Transverse colon (tissue), 4 donors: ENCODE data around the gene NDUFV1. TPM values are rescaled to one million over a fixed set of nuclear protein-coding genes. Genes with fewer than 3 reads are reported as not detected.

Experiments
- DNase-seq: peaks from one replicate; pipeline ENCODE4 v3.0.0-alpha.2; 2019
- H3K27ac ChIP-seq, 4 donors: fragments of 200-600 bp; sonication (generic); 2 replicates each; pipeline ENCODE4 v1.5.1; 2016 to 2018; ENCODE audit warnings: inconsistent platforms in 4 of 4
- H3K27me3 ChIP-seq: fragments of 200-600 bp; sonication (generic); 2 replicates; pipeline ENCODE4 v1.5.1; 2017; ENCODE audit warnings: inconsistent platforms
- H3K36me3 ChIP-seq, 4 donors: fragments of 200-600 bp; sonication (generic); 2 replicates each; pipeline ENCODE4 v1.5.1; 2017 to 2019; ENCODE audit warnings: inconsistent platforms in 4 of 4
- H3K4me1 ChIP-seq, 4 donors: fragments of 200-600 bp; sonication (generic); 2 replicates each; pipeline ENCODE4 v1.5.1; 2017 to 2020; ENCODE audit warnings: inconsistent platforms in 4 of 4
- H3K4me3 ChIP-seq, 4 donors: fragments of 200-600 bp; sonication (generic); 1 replicate in 1 of 4; 2 replicates in 3 of 4; pipeline versions ENCODE4 v1.5.1 to v1.6.1; 2017 to 2019; ENCODE audit warnings: inconsistent platforms in 4 of 4
- H3K9me3 ChIP-seq, 2 donors: fragments of 200-600 bp; sonication (generic); 2 replicates each; pipeline ENCODE4 v1.5.1; 2017 to 2019; ENCODE audit warnings: inconsistent platforms in 2 of 2
- CTCF ChIP-seq, 5 experiments: fragments of 200-600 bp in 3 of 5; fragments of 450-650 bp in 2 of 5; sonication (generic) in 3 of 5; IDR thresholded peaks; 1 replicate in 2 of 5; 2 replicates in 3 of 5; pipeline ENCODE4 v1.5.1; 2016 to 2017; ENCODE audit warnings: antibody characterized with exemption in 5 of 5, inconsistent platforms in 3 of 5, mild to moderate bottlenecking in 2 of 5, moderate library complexity in 1 of 5
- EP300 ChIP-seq: sonication (generic); formaldehyde crosslinking; IDR thresholded peaks from one replicate; pipeline ENCODE4 v1.6.1; 2017; ENCODE audit warnings: antibody characterized with exemption, low read depth
- POLR2A ChIP-seq: fragments of 450-650 bp; IDR thresholded peaks from one replicate; pipeline ENCODE4 v1.6.1; 2016; ENCODE audit warnings: antibody characterized with exemption, mild to moderate bottlenecking, moderate library complexity
- POLR2AphosphoS5 ChIP-seq, 3 donors: sonication (generic); formaldehyde crosslinking; IDR thresholded peaks; one replicate each; pipeline ENCODE4 v1.6.1; 2016; ENCODE audit warnings: antibody characterized with exemption in 3 of 3
- WGBS, 2 donors: methylation state at CpG; one replicate each; pipeline ENCODE4 v1.1.5; 2018; ENCODE audit warnings: low coverage in 1 of 2; 5-methylcytosine and 5-hydroxymethylcytosine counted together
- in situ Hi-C, 4 donors: fragments of 200-750 bp; cut with MboI; loops; one replicate each; pipeline versions ENCODE4 v1.15.0 to v1.15.1; 2017; ENCODE audit warnings: low sequenced_read_pairs in 3 of 4, low pct_ligation_motif_present in 1 of 4, low pct_unique_long_range_greater_than_20kb in 1 of 4
- intact Hi-C: fragments of 100-400 bp; cut with DNase I; formaldehyde crosslinking; loops from one replicate; pipeline ENCODE4 v1.15.1; 2023; ENCODE audit warnings: low total_unique reads
- total RNA-seq, 4 donors: library from RNA; depleted of rRNA; stranded (reverse); fragments of >200 nt; gene quantifications; one replicate each; pipeline ENCODE4 v1.1.0, GENCODE V29; 2016

Gene NDUFV1
- total RNA-seq, result 100 to 1,000 TPM; 421 to 762 (median 554) TPM

- intact Hi-C loops (no loop called here), in situ Hi-C loops (no loop called here)
- Histone ChIP-seq H3K36me3 (peaks cover 0 to 3% (median 0%) of the 10 kb centered on the region in 4 donors), H3K27ac (peak within 1 kb of the TSS; percentile 85 to 93 (median 90)), H3K4me1 (peaks cover 7 to 20% (median 17%) of the 10 kb centered on the region in 4 donors), H3K4me3 (peak within 1 kb of the TSS; percentile 81 to 99 (median 94)), H3K27me3 (no peaks in the 10 kb centered on the region), H3K9me3 (no peaks in the 10 kb centered on the region)
- 0% methylated on average over 6 to 67 of the region's 69 CpGs for WGBS, 2 donors
- peak; percentile 98 for DNase-seq
- TF ChIP-seq EP300 (no peak), CTCF (IDR thresholded peaks at IDR 0.05) (peak; percentile 56 to 93 (median 81)), POLR2AphosphoS5 (IDR thresholded peaks at IDR 0.05) (peak; percentile 92 to 96 (median 95)), POLR2A (peak; percentile 90)
Observed at GRCh38 chr11:67606492-67607295, at the start of gene NDUFV1. TSS of gene NDUFV1 (plus strand) at chr11:67606936. CDS start at chr11:67607005, 69 bp downstream.

DNA sequence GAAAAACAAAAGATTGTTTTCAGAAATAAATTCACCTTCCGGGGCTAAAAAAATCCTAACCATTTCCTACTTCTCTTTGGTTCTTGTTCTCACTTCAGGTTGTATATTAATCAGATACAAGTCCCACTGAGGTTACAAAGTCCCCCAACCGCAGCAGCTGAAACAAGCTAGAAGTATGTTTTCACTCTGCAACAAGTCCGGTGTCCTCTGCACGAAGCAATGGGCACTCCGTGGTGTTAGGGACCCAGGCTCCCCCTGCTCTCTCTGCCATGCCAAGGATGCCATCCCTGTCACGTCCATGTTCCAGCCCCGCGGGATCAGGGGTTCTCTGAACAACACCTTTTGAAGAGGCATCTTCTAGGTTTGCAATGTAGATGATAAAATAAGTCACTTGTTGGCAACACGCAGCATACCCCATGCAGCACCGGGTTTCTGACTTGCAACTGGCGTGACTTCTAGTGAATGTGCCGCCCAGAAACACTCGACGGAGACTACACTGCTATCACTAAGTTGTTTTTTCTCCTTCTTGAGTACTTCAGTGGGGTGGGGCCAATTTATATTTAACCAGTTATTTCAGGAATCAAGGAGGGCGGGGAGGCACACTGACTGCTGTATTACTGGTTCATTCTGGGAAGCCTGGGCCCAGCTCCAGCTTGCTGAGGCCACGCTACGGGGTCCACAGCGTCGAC is 48.5 kb upstream of the NDUFV1 start:
- Histone ChIP-seq H3K27ac (peak overlapping the region; percentile 50 to 79 (median 72)), H3K27me3 (no peaks in the 10 kb centered on the region), H3K4me1 (peaks cover 0 to 31% (median 7%) of the 10 kb centered on the region in 4 donors), H3K4me3 (peak overlapping the region in 2 of 4 donors; percentile 2 to 18), H3K36me3 (no peaks in the 10 kb centered on the region), H3K9me3 (no peaks in the 10 kb centered on the region)
- in situ Hi-C loops (no loop called here), intact Hi-C loops (no loop called here)
- DNase-seq, result peak; percentile 71
- TF ChIP-seq EP300 (no peak), POLR2AphosphoS5 (IDR thresholded peaks at IDR 0.05) (no peak), CTCF (IDR thresholded peaks at IDR 0.05) (no peak), POLR2A (no peak)
- WGBS, 2 donors, result 35 to 36% methylated on average over 8 to 19 of the region's 19 CpGs

GRCh38 chr11:67561971-67562619 is 44.6 kb upstream of the NDUFV1 start:
- WGBS, 2 donors, result 46 to 60% methylated on average over 6 to 10 of the region's 10 CpGs
- intact Hi-C loops (no loop called here), in situ Hi-C loops (no loop called here)
- Histone ChIP-seq H3K36me3 (no peaks in the 10 kb centered on the region), H3K4me1 (peaks cover 0 to 31% (median 7%) of the 10 kb centered on the region in 4 donors), H3K9me3 (no peaks in the 10 kb centered on the region), H3K4me3 (no peak overlapping the region), H3K27ac (no peak overlapping the region), H3K27me3 (no peaks in the 10 kb centered on the region)
- TF ChIP-seq EP300, result no peak
- DNase-seq, result no peak

GRCh38 chr11:67562963-67563704 is 43.6 kb upstream of the NDUFV1 start:
- Histone ChIP-seq H3K4me3 (no peak overlapping the region), H3K9me3 (no peaks in the 10 kb centered on the region), H3K27me3 (no peaks in the 10 kb centered on the region), H3K4me1 (peaks cover 0 to 25% (median 7%) of the 10 kb centered on the region in 4 donors), H3K36me3 (no peaks in the 10 kb centered on the region), H3K27ac (peak overlapping the region in 1 of 4 donors; percentile 42)
- intact Hi-C loops, result no loop called here
- in situ Hi-C loops, result no loop called here
- WGBS, 2 donors, result 74 to 75% methylated on average over 5 to 10 of the region's 10 CpGs
- TF ChIP-seq POLR2A (no peak), EP300 (no peak), POLR2AphosphoS5 (IDR thresholded peaks at IDR 0.05) (no peak), CTCF (IDR thresholded peaks at IDR 0.05) (no peak)
- no peak for DNase-seq
